Endothelial cell of umbilical vein (primary cell): ENCODE data around the gene CYP19A1. TPM values are rescaled to one million over a fixed set of nuclear protein-coding genes. Genes with fewer than 3 reads are reported as not detected.

ENCODE experiments used
- BruUV-seq: library from RNA; stranded (reverse); fragments of 400-500 nt; replicated peaks from 2 replicates; lab custom pipeline; 2021; lab: Mats Ljungman, UMichigan
- CTCF ChIA-PET: fragments of 300-600, 350-600 bp; sonication (Branson Sonifier 250); formaldehyde crosslinking; loops from one replicate; lab custom pipeline; 2021; ENCODE audit warnings: antibody characterized with exemption, inconsistent platforms; lab: Charles Lee
- POLR2A ChIA-PET: fragments of 300-600, 350-600 bp; sonication (Branson Sonifier 250); formaldehyde crosslinking; loops from one replicate; lab custom pipeline; 2021; ENCODE audit warnings: antibody characterized with exemption, inconsistent platforms; lab: Charles Lee
- DNase-seq: peaks from one replicate; pipeline ENCODE4 v3.0.0-alpha.2; 2011; ENCODE audit warnings: low read depth, low spot score
- FAIRE-seq: peaks from 2 replicates; lab custom pipeline; 2011; peaks lifted over from hg19 to GRCh38; lab: Jason Lieb, UNC
- H2AFZ ChIP-seq: 2 replicates; pipeline ENCODE4 v1.6.0; 2012; ENCODE audit warnings: low read depth, low read length, control low read depth, inconsistent platforms
- H3K27ac ChIP-seq: 2 replicates; pipeline ENCODE4 v1.5.1; 2011; ENCODE audit warnings: low read depth, mild to moderate bottlenecking, control low read depth, low read length, moderate library complexity; ENCODE audit not compliant: insufficient read depth
- H3K27me3 ChIP-seq, 2 experiments: 2 replicates each; pipeline versions ENCODE4 v1.6.0 to v1.6.1; 2011; ENCODE audit warnings: low read length in 2 of 2, mixed read lengths in 1 of 2; ENCODE audit not compliant: control insufficient read depth in 2 of 2, insufficient read depth in 2 of 2
- H3K36me3 ChIP-seq, 2 experiments: 2 replicates in 1 of 2; 3 replicates in 1 of 2; pipeline ENCODE4 v1.5.1; 2011; ENCODE audit warnings: low read length in 2 of 2, mild to moderate bottlenecking in 1 of 2, moderate library complexity in 1 of 2; ENCODE audit not compliant: control insufficient read depth in 2 of 2, insufficient read depth in 2 of 2; ENCODE audit errors: extremely low read depth in 1 of 2
- H3K4me1 ChIP-seq: 3 replicates; pipeline ENCODE4 v1.5.1; 2011; ENCODE audit warnings: mild to moderate bottlenecking, low read length; ENCODE audit not compliant: control insufficient read depth, insufficient read depth; ENCODE audit errors: extremely low read depth
- H3K4me2 ChIP-seq: 2 replicates; pipeline ENCODE4 v1.6.1; 2011; ENCODE audit warnings: low read length, control low read depth, mixed read lengths; ENCODE audit not compliant: insufficient read depth
- H3K4me3 ChIP-seq, 3 experiments: fragments of 200-600 bp in 1 of 3; sonication (generic), shearing (Covaris generic) in 1 of 3; replicated peaks in 1 of 3; 2 replicates each; pipeline ENCODE4 v1.5.1; 2011 to 2016; ENCODE audit warnings: control low read depth in 3 of 3, low read length in 3 of 3, mild to moderate bottlenecking in 2 of 3, inconsistent platforms in 1 of 3, low read depth in 1 of 3, moderate library complexity in 1 of 3; ENCODE audit not compliant: insufficient read depth in 1 of 3
- H3K79me2 ChIP-seq: 2 replicates; pipeline ENCODE4 v1.6.0; 2012; ENCODE audit warnings: low read length, inconsistent platforms; ENCODE audit not compliant: control insufficient read depth, insufficient read depth
- H3K9ac ChIP-seq: replicated peaks from 2 replicates; pipeline ENCODE3; 2011; ENCODE audit warnings: low read length, control low read depth; ENCODE audit not compliant: insufficient read depth; ENCODE audit errors: extremely low read depth
- H3K9me1 ChIP-seq: replicated peaks from 3 replicates; pipeline ENCODE4 v1.6.0; 2011; ENCODE audit warnings: mild to moderate bottlenecking, low read length; ENCODE audit not compliant: control insufficient read depth, insufficient read depth; ENCODE audit errors: extremely low read depth
- H3K9me3 ChIP-seq: replicated peaks from 2 replicates; pipeline ENCODE4 v1.5.1; 2012; ENCODE audit warnings: low read length, inconsistent platforms; ENCODE audit not compliant: control insufficient read depth, insufficient read depth
- H4K20me1 ChIP-seq: replicated peaks from 2 replicates; pipeline ENCODE3; 2011; ENCODE audit warnings: mild to moderate bottlenecking, low read length; ENCODE audit not compliant: control insufficient read depth, insufficient read depth; ENCODE audit errors: extremely low read depth
- EZH2 ChIP-seq: IDR thresholded peaks from 2 replicates; pipeline ENCODE4 v1.6.1; 2012; ENCODE audit warnings: borderline replicate concordance, low read depth, mild to moderate bottlenecking, moderate library complexity, low read length, inconsistent platforms; ENCODE audit not compliant: severe bottlenecking
- dilution Hi-C: fragments of 300-500 bp; cut with MboI; formaldehyde crosslinking; loops from one replicate; pipeline ENCODE4 v1.15.0; 2019; ENCODE audit warnings: low sequenced_read_pairs; ENCODE audit not compliant: extremely low pct_ligation_motif_present
- intact Hi-C: fragments of 100-400 bp; cut with micrococcal nuclease; formaldehyde crosslinking; loops from one replicate; pipeline ENCODE4 v1.10.0; 2022
- microRNA-seq: library from miRNA; unstranded; fragments of <30 nt; microRNA quantifications from one replicate; pipeline ENCODE4 v1.2.0, GENCODE V29; 2021; ENCODE audit warnings: borderline number of aligned reads, borderline replicate concordance
- polyA plus RNA-seq, 4 experiments: library from polyadenylated mRNA; depleted of rRNA in 3 of 4; stranded (reverse) in 3 of 4; unstranded in 1 of 4; fragments of >200 nt; gene quantifications; 2 replicates each; pipeline versions ENCODE4 v1.2.1 to v1.2.3, GENCODE V29; 2011 to 2012; ENCODE audit warnings: missing spikeins in 1 of 4
- small RNA-seq: library from RNA; depleted of rRNA; stranded (forward); fragments of <200 nt; gene quantifications from one replicate; pipeline ENCODE3, GENCODE V24; 2012; ENCODE audit warnings: low replicate concordance, low read depth; ENCODE audit not compliant: insufficient read depth, insufficient read length
- total RNA-seq: library from RNA; stranded (reverse); gene quantifications from 2 replicates; pipeline ENCODE4 v1.2.3, GENCODE V29; 2021

The CYP19A1 gene
- total and polyA plus RNA-seq, 2 donors (not counting 3 experiments of a cell fraction or from before 2014, with no cell fraction given): not detected

GRCh38 chr15:51160484-51160883 lies 177.9 kb downstream of the CYP19A1 start:
- H3K9me1 ChIP-seq: no peaks in the 10 kb centered on the region
- no peak for FAIRE-seq
- H4K20me1 ChIP-seq: no peaks in the 10 kb centered on the region
- BruUV-seq: no TSS peak
- H3K4me1 ChIP-seq: peaks cover 4% of the 10 kb centered on the region
- no peak for DNase-seq
- intact Hi-C loops (no loop called here), dilution Hi-C loops (no loop called here)
- ChIA-PET POLR2A (no interaction called here), CTCF (interaction anchor here (0.9 to 4.5 kb wide), 4 partner anchors 27 to 221 kb away, joined by 5 to 470 read pairs (median 6); no protein-coding TSS in a partner anchor)
- H3K79me2 ChIP-seq: no peaks in the 10 kb centered on the region
- no peaks in the 10 kb centered on the region for H3K36me3 ChIP-seq
- no peak for TF ChIP-seq EZH2
- no peak overlapping the region for H2AFZ ChIP-seq
- H3K9ac ChIP-seq: no peak overlapping the region
- no peaks in the 10 kb centered on the region for H3K9me3 ChIP-seq
- no peak overlapping the region for H3K4me2 ChIP-seq
- no peak overlapping the region for H3K27ac ChIP-seq
- no peak overlapping the region for H3K4me3 ChIP-seq
- peaks cover 2 to 8% of the 10 kb centered on the region in 2 experiments for H3K27me3 ChIP-seq

Small RNA genes within 50 kb of the gene (microRNA-seq; reads per million reads assigned to microRNA genes)
- gene MIR4713 (not detected), gene MIR7973-1 (not detected), gene MIR7973-2 (not detected)

Small RNA genes within 50 kb of the gene (small RNA-seq; reads per million reads assigned to genes)
- not detected for gene AC020891.4
- not detected for gene MIR4713
- not detected for gene MIR7973-1

Other genes with a start within 250 kb of the CYP19A1 start
- gene TNFAIP8L3, start 243.7 kb downstream of the CYP19A1 start, total RNA-seq: 36.9 and 38.3 TPM in 2 replicates
- 7.6 and 8.8 TPM in 2 replicates for gene TNFAIP8L3, start 243.7 kb downstream of the CYP19A1 start, polyA plus RNA-seq
- gene GLDN, start 3.1 kb upstream of the CYP19A1 start, total RNA-seq: not detected in 2 replicates
- not detected in 2 replicates for gene GLDN, start 3.1 kb upstream of the CYP19A1 start, polyA plus RNA-seq